ENCODE data around the gene KLRK1.
"Not testable (repeated sequence)": the region's sequence is repeated elsewhere in the genome, so short reads cannot be mapped to it uniquely, and the experiment has no call there.

GRCh38 chr12:10371893-10372535, 17.8 kb downstream of the KLRK1 start:
- TF ChIP-seq EZH2phosphoT487 (IDR thresholded peaks at IDR 0.05; ENCODE audit: borderline replicate concordance); EGR1 (IDR thresholded peaks at IDR 0.05; ENCODE audit: low read depth); CTCF (IDR thresholded peaks at IDR 0.05 in 2 of 3, conservative IDR thresholded peaks at IDR 0.05 in 1 of 3; ENCODE audit: borderline replicate concordance in 1 of 3, insufficient read depth in 1 of 3, low read depth in 2 of 3, low read length in 2 of 3); POLR2A (IDR thresholded peaks at IDR 0.05; ENCODE audit: borderline replicate concordance, extremely low read depth, insufficient read depth, insufficient read length); POLR2AphosphoS5 (IDR thresholded peaks at IDR 0.05; ENCODE audit: low read depth, low read length); ATF3 (IDR thresholded peaks at IDR 0.05): not testable (repeated sequence)

Data from HCT116 (cell line).